Activated CD4-positive, alpha-beta T cell treated with anti-CD3 and anti-CD28 coated beads, Interleukin-2, amount 50 U/mL, for 48 hours (primary cell): ENCODE data around the gene TDP1.
"Not testable (repeated sequence)": the region's sequence is repeated elsewhere in the genome, so short reads cannot be mapped to it uniquely, and the experiment has no call there.

Experiments used
- DNase-seq, 2 experiments: peaks; one replicate each; pipeline ENCODE4 v3.0.0-alpha.2; 2020

TDP1 gene

GRCh38 chr14:90054803-90055202 lies 99.1 kb downstream of the TDP1 start:
- no peak for DNase-seq

- no peak for DNase-seq
These were observed 101.1 kb downstream of the TDP1 start for GRCh38 chr14:90056826-90057225.

- DNase-seq: no peak
These were observed 103.2 kb downstream of the TDP1 start for GRCh38 chr14:90058876-90059458.

DNA sequence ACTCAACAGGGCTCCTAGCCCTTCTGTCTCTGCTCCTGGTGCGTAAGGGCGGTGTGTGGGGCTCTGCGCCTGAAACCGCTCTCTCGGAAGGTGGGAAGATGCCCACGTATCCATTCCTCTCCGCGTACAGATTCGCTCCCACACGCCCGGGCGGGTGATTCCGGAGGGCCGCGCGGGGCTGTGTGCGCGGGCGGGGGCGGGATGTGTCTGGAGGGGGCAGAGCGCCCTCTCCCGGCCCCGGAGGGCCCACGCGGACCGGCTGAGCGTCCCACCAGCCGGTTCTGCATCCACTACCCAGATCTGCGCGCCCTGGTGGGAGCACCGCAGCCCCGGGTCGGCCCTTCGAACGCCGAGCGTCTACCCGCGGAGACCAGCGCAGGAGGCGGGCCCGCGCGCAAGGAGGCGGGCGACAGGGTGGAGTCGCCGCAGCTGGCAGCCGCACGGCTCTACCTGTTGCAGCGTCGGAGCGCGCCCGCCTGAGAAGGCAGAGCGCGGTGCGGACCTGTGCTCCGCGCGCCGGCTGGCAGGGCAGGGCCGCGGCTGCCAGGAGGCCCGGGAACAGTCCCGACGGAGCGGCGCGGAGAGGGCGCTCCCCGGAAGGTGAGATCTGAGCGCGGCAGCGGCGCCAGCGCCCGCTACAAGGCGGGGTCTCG lies 104.7 kb downstream of the TDP1 start:
- DNase-seq: peak; percentile 64 to 66

DNA sequence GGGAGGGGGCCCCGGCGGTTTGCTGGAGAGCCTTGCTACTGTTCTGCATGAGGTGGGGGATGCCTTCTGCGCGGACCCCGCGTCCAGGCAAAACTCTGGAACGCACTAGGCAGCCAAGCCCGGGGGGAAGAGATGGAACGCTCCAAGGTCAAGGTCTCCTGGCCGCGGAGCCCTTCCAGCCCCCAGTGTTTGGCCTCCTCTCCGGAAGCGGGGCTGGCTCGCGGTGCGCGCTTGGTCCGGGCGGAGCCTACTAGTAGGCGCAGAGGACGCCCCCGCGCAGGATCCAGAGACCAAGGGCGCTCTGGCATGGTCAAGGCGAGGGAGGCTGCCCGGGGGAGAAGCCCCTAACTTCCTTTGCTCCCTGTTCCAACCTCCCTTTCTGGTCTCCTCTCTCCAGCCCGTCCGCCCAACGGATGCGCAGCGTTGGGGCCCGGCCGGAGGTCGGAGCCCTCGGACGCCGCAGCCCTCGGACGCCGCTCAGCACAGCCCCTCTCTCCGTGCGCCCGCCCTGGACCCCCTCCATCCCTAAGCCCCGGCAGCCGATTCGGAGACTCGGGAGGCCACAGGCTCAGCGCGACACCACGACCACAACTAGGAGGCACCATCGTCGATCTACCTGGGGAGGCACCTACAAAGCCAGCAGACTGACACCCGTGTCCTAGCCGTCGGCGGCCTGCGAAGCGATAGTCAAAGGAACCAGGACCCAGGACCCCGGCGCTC lies 105.4 kb downstream of the TDP1 start:
- DNase-seq: peak in 1 of 2 experiments; percentile 20

GRCh38 chr14:90061685-90062126 lies 106.0 kb downstream of the TDP1 start, which contains the start of gene KCNK13:
TSS of gene KCNK13 (plus strand) at chr14:90061994. CDS start at chr14:90062206, 212 bp downstream.
- peak in 1 of 2 experiments; percentile 20 for DNase-seq

DNA sequence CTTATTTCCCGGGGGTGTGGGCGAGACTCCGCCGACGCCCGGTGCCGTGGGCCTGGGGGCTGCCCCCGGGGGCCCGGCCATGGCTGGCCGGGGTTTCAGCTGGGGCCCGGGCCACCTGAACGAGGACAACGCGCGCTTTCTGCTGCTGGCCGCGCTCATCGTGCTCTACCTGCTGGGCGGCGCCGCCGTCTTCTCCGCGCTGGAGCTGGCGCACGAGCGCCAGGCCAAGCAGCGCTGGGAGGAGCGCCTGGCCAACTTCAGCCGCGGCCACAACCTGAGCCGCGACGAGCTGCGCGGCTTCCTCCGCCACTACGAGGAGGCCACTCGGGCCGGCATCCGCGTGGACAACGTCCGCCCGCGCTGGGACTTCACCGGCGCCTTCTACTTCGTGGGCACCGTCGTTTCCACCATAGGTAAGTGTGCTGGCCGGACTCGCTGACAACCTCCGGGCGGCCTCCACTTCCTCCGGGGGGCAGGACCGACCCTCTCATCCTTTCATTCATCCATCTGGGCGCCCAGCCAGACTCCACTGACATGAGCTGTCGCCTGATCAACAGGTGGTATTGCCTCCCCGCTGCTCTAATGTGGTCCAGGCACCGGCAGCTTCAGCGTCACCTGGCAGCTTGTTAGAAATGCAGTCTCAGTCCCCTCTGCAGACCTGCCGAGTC lies 106.5 kb downstream of the TDP1 start:
- peak in 1 of 2 experiments; percentile 13 for DNase-seq

GRCh38 chr14:90062822-90063539 lies 107.3 kb downstream of the TDP1 start:
- DNase-seq: no peak

GRCh38 chr14:90072350-90072749 lies 116.6 kb downstream of the TDP1 start:
- DNase-seq: no peak

- DNase-seq: no peak
These were observed 123.8 kb downstream of the TDP1 start for GRCh38 chr14:90079576-90079975.

DNA sequence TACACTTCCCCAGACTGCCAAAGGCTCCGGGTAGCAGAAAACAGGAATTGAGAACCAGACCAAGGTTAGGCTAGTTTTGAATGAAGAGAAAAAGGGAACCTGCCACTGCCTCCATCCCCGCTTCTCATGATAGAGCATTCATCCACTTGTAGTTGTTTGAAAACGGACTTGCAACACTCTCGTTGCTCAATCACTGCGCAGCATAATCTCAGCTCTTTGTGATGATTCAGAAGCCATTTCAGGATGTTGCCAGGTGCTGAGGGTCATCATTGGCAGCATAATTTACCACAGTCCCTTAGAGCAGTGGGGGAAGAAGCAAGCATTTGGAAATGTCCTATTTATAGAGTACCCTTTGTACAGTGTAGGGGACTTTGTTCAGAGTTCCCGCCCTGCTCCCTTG lies 131.7 kb downstream of the TDP1 start:
- DNase-seq: no peak

DNA sequence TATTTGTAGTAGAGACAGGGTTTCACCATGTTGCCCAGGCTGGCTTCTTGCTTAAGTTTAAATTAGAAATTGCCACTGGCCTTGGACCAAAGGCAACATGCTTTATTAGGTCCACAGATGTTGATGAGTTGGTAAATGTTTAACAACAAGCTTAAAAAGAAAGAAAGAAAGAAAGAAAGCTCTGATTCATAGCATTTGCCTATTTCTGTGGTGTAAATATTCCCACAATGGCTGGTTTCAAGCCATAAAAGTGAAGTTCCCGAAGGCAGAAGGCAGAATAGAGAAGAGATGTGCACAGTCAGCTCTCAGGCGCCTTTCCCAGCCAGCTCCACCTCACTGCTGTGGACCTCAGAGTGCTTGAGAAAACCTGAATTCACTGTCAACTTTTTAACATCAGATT lies 132.4 kb downstream of the TDP1 start:
- no peak for DNase-seq

- not testable (repeated sequence) for DNase-seq
These were observed 133.8 kb downstream of the TDP1 start for GRCh38 chr14:90089486-90089885.

DNA sequence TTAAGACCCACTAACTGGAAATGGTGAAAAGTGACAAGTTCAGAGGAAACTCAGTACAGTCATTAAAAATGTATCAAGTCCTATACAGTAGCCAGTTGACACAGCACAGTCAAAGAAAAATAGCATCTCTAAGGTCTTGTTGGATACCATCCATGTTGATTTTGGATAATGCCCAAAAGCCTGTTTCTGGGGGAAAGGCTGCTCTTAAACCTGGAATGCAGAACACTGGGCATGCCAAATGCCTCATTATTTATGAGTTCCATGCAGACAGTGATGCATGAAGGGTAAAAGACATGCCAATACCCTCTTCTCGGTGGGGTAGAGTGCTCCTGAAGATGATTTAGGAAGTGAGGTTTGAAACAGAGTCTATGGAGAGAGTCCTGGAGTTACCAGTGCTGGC lies 135.7 kb downstream of the TDP1 start:
- no peak for DNase-seq

DNA sequence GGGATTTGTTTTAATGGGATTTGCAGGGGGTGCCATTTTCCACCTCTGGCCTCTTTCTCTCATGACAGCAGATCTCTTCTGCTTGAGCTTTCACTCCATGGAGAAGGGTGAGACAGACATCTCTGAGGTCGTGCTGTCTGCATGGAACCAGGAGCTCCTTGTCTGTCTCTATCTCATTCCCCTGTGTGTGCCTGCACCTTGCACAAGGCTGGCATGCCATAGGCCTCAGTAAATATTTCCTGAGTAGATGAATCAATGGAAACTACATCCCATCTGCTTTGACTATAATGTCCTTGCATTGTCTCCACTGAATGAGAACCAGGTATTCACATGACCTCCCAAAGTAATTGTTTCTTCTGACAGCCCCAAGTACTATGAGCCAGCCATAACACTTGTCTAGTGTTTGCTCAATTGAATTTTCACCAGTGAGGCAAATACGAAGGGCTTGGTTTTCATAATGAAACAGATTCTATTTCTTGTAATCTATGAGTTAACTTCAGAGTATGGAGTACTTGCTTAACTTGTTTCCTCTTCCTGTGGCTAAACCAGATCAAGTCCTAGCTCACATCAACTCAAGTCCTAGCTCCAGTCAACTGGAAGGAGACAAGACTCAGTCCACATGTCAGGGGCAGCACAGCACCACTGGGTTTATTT lies 138.3 kb downstream of the TDP1 start:
- no peak for DNase-seq
